ENCODE measurements around the gene PPAT.
"Not testable (repeated sequence)": the region's sequence is repeated elsewhere in the genome, so short reads cannot be mapped to it uniquely, and the experiment has no call there.

Gene PPAT

GRCh38 chr4:56371426-56372220 lies 63.8 kb downstream of the PPAT start:
- no peak overlapping the region for H3K4me3 ChIP-seq (replicated peaks; ENCODE audit: low read depth, low read length)
- DNase-seq (ENCODE audit: extremely low read depth, low read depth), result no peak
- TF ChIP-seq, protein P1, sequence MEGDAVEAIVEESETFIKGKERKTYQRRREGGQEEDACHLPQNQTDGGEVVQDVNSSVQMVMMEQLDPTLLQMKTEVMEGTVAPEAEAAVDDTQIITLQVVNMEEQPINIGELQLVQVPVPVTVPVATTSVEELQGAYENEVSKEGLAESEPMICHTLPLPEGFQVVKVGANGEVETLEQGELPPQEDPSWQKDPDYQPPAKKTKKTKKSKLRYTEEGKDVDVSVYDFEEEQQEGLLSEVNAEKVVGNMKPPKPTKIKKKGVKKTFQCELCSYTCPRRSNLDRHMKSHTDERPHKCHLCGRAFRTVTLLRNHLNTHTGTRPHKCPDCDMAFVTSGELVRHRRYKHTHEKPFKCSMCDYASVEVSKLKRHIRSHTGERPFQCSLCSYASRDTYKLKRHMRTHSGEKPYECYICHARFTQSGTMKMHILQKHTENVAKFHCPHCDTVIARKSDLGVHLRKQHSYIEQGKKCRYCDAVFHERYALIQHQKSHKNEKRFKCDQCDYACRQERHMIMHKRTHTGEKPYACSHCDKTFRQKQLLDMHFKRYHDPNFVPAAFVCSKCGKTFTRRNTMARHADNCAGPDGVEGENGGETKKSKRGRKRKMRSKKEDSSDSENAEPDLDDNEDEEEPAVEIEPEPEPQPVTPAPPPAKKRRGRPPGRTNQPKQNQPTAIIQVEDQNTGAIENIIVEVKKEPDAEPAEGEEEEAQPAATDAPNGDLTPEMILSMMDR (IDR thresholded peaks at IDR 0.05; ENCODE audit: low read depth, low read length, missing control alignments), result no peak

- DNase-seq (ENCODE audit: extremely low read depth, low read depth), result no peak
- TF ChIP-seq, protein P1 (IDR thresholded peaks at IDR 0.05; ENCODE audit: low read depth, low read length, missing control alignments), result no peak
- H3K4me3 ChIP-seq (replicated peaks; ENCODE audit: low read depth, low read length), result no peak overlapping the region
Observed at GRCh38 chr4:56370377-56370776, 65.0 kb downstream of the PPAT start.

GRCh38 chr4:56362981-56363380 lies 72.4 kb downstream of the PPAT start:
- H3K4me3 ChIP-seq (replicated peaks; ENCODE audit: low read depth, low read length); DNase-seq (ENCODE audit: extremely low read depth, low read depth): not testable (repeated sequence)

DNA sequence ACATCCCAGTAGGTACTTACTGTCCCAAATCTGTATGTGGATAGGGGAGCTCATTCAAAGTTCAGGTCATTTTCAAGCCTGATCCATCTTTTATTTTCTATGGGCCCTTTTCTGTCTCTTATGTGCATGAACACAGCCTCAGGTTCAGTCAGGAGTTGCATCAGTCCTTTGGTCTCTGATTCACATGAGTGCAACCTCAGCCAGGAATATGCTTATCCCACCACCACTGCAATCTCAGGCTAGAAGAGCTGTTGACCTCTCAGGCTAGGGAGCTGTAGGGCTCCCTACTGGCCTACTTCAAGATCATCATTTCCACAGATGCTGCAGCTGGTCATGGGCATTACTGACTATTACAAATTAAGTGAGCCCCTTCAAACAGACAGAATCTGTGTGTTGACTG lies 75.3 kb downstream of the PPAT start:
- DNase-seq (ENCODE audit: extremely low read depth, low read depth), result no peak
- H3K4me3 ChIP-seq (replicated peaks; ENCODE audit: low read depth, low read length), result no peak overlapping the region
- TF ChIP-seq, protein P1 (IDR thresholded peaks at IDR 0.05; ENCODE audit: low read depth, low read length, missing control alignments), result no peak

GRCh38 chr4:56356650-56357049 lies 78.8 kb downstream of the PPAT start:
- no peak overlapping the region for H3K4me3 ChIP-seq (replicated peaks; ENCODE audit: low read depth, low read length)
- no peak for DNase-seq (ENCODE audit: extremely low read depth, low read depth)
- TF ChIP-seq, protein P1 (IDR thresholded peaks at IDR 0.05; ENCODE audit: low read depth, low read length, missing control alignments), result no peak

GRCh38 chr4:56348576-56348975 lies 86.8 kb downstream of the PPAT start:
- DNase-seq (ENCODE audit: extremely low read depth, low read depth), result no peak
- no peak overlapping the region for H3K4me3 ChIP-seq (replicated peaks; ENCODE audit: low read depth, low read length)
- TF ChIP-seq, protein P1 (IDR thresholded peaks at IDR 0.05; ENCODE audit: low read depth, low read length, missing control alignments), result no peak

- DNase-seq (ENCODE audit: extremely low read depth, low read depth), result no peak
- no peak overlapping the region for H3K4me3 ChIP-seq (replicated peaks; ENCODE audit: low read depth, low read length)
- TF ChIP-seq, protein P1 (IDR thresholded peaks at IDR 0.05; ENCODE audit: low read depth, low read length, missing control alignments), result no peak
Observed at GRCh38 chr4:56345458-56345857, 90.0 kb downstream of the PPAT start.
